SK-N-SH (cell line): ENCODE results near the gene CHMP6.

Source experiments
- EP300 ChIP-seq, 2 experiments: IDR thresholded peaks; 2 replicates each; pipeline versions ENCODE4 v1.4.0 to v1.6.1; 2012; ENCODE audit warnings: borderline replicate concordance in 1 of 2, low read depth in 1 of 2, low read length in 1 of 2
- EZH2phosphoT487 ChIP-seq: fragments of 200-600 bp; sonication (generic); IDR thresholded peaks from 2 replicates; pipeline ENCODE4 v1.6.1; 2017; ENCODE audit warnings: low read depth, mixed run types, mild to moderate bottlenecking, antibody characterized with exemption, moderate library complexity, borderline replicate concordance
- RCOR1 ChIP-seq: fragments of 150-350 bp; IDR thresholded peaks from 2 replicates; pipeline ENCODE4 v1.6.1; 2017; ENCODE audit warnings: antibody characterized with exemption, low read length
- SIN3A ChIP-seq: IDR thresholded peaks from 2 replicates; pipeline ENCODE4 v1.6.1; 2012; ENCODE audit warnings: low read depth, mild to moderate bottlenecking, low read length, moderate library complexity, borderline replicate concordance
- USF1 ChIP-seq: IDR thresholded peaks from 2 replicates; pipeline ENCODE4 v1.4.0; 2012; ENCODE audit warnings: low read depth, borderline replicate concordance
- TF ChIP-seq, protein P1 (sequence below): fragments of 200-600 bp; sonication (generic); IDR thresholded peaks from 2 replicates; pipeline ENCODE4 v1.6.1; 2017; ENCODE audit warnings: antibody characterized with exemption, mild to moderate bottlenecking, moderate library complexity
- TF ChIP-seq, protein P2 (sequence below): fragments of 150-350 bp; IDR thresholded peaks from 2 replicates; pipeline ENCODE4 v1.6.1; 2017; ENCODE audit warnings: antibody characterized with exemption, low read length, low read depth, borderline replicate concordance
- TF ChIP-seq, protein P3 (sequence below): IDR thresholded peaks from 2 replicates; pipeline ENCODE4 v1.6.1; 2012; ENCODE audit warnings: mild to moderate bottlenecking, low read depth, low read length, moderate library complexity
- TF ChIP-seq, protein P4 (sequence below): IDR thresholded peaks from 2 replicates; pipeline ENCODE4; 2012

DNA sequence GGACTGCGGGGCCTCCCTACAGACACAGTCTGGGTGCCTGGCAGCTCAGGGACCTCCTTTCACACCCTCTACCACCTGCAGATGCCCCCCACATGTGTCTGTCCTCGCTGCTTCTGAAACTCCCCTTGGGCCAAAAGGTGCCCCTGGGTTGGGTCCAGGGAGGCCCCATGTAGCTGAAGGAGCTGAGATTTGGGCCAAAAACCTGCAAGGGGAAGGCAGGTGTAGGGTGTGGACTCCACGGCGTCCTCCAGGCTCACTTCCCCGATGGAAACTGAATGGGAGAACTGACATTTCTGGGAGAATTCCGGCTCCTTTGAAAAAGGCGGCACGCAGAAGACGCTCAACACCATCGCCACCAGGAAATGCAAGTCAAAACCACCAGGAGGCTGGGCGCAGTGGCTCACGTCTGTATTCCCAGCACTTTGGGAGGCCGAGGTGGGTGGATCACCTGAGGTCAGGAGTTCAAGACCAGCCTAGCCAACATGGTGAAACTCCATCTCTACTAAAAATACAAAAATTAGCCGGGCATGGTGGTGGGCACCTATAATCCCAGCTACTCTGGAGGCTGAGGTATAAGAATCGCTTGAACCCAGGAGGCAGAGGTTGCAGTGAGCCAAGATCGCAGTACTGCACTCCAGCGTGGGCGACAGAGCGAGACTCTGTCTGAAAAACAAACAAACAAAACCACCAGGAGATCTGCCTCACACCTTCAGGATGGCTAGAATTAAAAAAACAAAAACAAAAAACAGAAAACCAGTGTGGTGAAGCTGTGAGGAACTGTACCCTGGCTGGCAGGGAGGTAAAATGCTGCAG is 30.1 kb downstream of the CHMP6 start:
- TF ChIP-seq, protein P1, sequence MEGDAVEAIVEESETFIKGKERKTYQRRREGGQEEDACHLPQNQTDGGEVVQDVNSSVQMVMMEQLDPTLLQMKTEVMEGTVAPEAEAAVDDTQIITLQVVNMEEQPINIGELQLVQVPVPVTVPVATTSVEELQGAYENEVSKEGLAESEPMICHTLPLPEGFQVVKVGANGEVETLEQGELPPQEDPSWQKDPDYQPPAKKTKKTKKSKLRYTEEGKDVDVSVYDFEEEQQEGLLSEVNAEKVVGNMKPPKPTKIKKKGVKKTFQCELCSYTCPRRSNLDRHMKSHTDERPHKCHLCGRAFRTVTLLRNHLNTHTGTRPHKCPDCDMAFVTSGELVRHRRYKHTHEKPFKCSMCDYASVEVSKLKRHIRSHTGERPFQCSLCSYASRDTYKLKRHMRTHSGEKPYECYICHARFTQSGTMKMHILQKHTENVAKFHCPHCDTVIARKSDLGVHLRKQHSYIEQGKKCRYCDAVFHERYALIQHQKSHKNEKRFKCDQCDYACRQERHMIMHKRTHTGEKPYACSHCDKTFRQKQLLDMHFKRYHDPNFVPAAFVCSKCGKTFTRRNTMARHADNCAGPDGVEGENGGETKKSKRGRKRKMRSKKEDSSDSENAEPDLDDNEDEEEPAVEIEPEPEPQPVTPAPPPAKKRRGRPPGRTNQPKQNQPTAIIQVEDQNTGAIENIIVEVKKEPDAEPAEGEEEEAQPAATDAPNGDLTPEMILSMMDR, result no peak
- TF ChIP-seq RCOR1, result no peak
- TF ChIP-seq EZH2phosphoT487, result no peak
- no peak for TF ChIP-seq SIN3A
- no peak for TF ChIP-seq EP300 (IDR thresholded peaks at IDR 0.05; ENCODE audit: borderline replicate concordance in 1 of 2, low read depth in 1 of 2, low read length in 1 of 2)
- TF ChIP-seq USF1, result no peak
- TF ChIP-seq, protein P2, sequence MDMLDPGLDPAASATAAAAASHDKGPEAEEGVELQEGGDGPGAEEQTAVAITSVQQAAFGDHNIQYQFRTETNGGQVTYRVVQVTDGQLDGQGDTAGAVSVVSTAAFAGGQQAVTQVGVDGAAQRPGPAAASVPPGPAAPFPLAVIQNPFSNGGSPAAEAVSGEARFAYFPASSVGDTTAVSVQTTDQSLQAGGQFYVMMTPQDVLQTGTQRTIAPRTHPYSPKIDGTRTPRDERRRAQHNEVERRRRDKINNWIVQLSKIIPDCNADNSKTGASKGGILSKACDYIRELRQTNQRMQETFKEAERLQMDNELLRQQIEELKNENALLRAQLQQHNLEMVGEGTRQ, result no peak
- TF ChIP-seq, protein P3, sequence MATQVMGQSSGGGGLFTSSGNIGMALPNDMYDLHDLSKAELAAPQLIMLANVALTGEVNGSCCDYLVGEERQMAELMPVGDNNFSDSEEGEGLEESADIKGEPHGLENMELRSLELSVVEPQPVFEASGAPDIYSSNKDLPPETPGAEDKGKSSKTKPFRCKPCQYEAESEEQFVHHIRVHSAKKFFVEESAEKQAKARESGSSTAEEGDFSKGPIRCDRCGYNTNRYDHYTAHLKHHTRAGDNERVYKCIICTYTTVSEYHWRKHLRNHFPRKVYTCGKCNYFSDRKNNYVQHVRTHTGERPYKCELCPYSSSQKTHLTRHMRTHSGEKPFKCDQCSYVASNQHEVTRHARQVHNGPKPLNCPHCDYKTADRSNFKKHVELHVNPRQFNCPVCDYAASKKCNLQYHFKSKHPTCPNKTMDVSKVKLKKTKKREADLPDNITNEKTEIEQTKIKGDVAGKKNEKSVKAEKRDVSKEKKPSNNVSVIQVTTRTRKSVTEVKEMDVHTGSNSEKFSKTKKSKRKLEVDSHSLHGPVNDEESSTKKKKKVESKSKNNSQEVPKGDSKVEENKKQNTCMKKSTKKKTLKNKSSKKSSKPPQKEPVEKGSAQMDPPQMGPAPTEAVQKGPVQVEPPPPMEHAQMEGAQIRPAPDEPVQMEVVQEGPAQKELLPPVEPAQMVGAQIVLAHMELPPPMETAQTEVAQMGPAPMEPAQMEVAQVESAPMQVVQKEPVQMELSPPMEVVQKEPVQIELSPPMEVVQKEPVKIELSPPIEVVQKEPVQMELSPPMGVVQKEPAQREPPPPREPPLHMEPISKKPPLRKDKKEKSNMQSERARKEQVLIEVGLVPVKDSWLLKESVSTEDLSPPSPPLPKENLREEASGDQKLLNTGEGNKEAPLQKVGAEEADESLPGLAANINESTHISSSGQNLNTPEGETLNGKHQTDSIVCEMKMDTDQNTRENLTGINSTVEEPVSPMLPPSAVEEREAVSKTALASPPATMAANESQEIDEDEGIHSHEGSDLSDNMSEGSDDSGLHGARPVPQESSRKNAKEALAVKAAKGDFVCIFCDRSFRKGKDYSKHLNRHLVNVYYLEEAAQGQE, result no peak
- TF ChIP-seq, protein P4, sequence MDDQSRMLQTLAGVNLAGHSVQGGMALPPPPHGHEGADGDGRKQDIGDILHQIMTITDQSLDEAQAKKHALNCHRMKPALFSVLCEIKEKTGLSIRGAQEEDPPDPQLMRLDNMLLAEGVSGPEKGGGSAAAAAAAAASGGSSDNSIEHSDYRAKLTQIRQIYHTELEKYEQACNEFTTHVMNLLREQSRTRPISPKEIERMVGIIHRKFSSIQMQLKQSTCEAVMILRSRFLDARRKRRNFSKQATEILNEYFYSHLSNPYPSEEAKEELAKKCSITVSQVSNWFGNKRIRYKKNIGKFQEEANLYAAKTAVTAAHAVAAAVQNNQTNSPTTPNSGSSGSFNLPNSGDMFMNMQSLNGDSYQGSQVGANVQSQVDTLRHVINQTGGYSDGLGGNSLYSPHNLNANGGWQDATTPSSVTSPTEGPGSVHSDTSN, result no peak
